ENCODE results near the gene GRAMD4.

The GRAMD4 gene

DNA sequence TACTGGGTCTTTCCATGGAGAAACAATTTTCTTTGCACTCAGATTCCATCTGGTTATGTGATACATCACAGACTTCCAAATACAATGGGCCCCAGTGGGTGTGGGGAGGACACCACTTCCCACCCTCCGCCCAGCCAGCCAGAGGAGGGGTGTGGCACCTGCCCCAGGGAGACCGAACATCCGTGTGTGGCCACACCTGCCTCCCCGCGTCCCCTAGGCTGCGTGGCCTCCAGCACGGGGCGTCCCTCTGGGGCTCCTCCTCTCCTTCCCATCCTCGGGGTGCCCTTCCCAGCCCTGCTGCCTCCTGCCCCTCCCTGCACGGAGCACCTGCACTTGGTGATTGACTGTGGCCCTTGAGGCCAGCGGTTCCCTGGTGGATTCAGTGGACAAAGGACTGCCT is 68.8 kb downstream of the GRAMD4 start:
- DNase-seq (ENCODE audit: low spot score): no peak

GRCh38 chr22:46690146-46690545 is 70.0 kb downstream of the GRAMD4 start:
- DNase-seq (ENCODE audit: low spot score): no peak

GRCh38 chr22:46691571-46691970 is 71.4 kb downstream of the GRAMD4 start:
- no peak for DNase-seq (ENCODE audit: low spot score)

DNA sequence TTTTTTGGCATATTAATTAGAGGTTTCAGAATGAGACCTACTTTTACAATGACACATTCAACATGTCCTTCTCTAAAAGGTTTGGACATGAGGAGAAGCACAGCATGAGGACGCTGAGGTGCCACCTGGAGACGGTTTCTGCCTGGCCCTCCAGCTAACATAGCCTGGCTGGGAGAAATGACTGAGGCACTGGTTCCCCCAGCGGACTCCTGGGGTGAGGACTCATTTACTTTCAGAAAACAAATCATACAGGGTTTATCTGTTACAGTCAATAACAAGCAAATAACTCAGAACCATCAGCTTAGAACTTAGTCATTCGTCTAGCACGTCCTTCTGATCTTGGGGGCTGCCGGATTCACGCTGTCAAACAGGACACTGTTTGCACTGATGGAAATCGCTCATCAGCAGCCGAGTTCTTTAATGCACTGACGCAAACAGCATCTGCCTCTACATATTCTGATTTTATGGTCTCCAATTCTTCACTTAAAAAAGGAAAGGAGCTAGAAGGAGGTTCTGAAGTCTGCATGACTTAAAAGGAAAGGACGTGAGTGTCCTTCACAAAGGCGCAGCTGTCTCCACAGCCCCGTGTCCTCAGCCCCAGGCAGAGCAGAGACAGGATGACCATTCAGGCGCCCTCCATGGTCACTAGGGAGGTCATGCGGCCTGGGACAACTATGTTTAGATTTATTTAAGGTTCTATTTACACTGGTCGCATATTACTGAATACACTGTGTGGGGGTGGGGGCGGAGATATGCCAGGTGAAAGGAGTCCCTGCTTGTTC is 73.6 kb downstream of the GRAMD4 start:
- no peak for DNase-seq (ENCODE audit: low spot score)

GRCh38 chr22:46694416-46695170 is 74.4 kb downstream of the GRAMD4 start:
- DNase-seq (ENCODE audit: low spot score): no peak

- DNase-seq (ENCODE audit: low spot score): no peak
Measured at GRCh38 chr22:46695346-46696228, 75.4 kb downstream of the GRAMD4 start.

DNA sequence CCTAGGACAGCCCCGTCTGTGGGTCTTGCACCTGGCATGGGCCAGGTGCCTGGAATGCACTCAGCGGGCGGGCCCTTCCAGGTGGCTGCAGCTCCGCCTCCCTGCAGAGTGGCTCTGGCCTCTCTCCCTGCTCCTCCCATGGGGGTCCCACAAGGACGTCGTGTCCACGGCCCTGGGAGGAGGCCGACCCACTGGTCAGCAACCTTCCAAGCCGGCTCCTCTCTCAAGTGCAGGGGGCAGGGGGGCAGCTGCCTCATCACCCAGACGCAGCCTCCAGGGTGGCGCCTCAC is 76.0 kb downstream of the GRAMD4 start:
- DNase-seq (ENCODE audit: low spot score): no peak

DNA sequence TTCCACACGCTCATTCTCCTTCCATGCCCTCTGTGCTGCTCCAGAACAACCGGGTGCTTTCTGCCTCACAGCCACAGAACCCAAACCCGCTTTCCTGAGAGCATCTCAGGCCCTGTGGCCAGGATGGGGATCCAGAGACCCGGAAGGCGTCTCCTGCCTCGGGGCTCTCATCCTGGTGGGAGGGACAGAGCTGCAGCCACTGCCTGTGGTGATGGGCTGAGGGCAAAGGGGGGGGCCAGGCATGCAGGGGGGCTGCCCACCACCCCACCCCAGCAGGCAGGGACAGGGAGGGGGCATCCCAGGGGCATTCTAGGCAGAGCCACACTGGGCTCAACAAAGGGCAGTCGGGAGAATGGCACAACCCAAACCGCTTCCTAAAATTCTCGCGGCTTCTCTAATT is 76.4 kb downstream of the GRAMD4 start:
- DNase-seq (ENCODE audit: low spot score): no peak

DNA sequence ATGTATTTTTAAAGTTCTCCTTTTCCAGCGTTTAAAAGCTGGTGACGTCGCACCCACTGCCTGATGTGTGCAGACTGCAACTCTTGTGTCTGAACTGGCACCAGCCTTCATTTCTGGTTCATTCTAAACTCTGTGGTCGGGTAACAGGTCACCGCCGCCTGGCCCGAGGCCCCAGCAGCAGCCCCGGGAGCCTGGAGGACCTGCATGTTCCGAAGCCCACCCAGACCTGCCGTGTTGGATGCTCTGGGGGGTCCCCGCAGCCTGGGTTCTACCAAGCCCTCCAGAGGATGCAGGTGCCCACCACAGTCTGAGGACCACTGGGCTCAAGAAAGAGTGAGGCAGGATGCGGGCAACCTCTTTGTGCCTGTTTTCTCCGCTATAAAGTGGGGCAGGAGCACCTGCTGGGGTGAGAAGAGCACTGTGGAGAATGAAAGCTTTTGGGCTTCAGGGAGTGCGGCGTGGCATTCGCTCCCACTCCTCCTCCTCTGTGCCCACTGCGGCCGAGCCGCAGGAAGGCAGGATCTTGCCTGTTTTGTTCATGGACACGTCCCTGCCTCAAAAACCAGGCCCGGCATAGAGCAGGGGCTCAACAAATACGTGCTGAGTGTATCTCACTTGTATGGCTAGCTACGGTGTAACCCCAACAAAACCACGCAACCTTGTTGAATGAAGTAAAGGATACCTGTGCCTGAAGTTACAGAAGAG is 77.8 kb downstream of the GRAMD4 start:
- no peak for DNase-seq (ENCODE audit: low spot score)

- DNase-seq (ENCODE audit: low spot score): no peak
Measured at GRCh38 chr22:46699091-46699490, 78.9 kb downstream of the GRAMD4 start.

- no peak for DNase-seq (ENCODE audit: low spot score)
Measured at GRCh38 chr22:46701262-46701661, 81.1 kb downstream of the GRAMD4 start.

DNA sequence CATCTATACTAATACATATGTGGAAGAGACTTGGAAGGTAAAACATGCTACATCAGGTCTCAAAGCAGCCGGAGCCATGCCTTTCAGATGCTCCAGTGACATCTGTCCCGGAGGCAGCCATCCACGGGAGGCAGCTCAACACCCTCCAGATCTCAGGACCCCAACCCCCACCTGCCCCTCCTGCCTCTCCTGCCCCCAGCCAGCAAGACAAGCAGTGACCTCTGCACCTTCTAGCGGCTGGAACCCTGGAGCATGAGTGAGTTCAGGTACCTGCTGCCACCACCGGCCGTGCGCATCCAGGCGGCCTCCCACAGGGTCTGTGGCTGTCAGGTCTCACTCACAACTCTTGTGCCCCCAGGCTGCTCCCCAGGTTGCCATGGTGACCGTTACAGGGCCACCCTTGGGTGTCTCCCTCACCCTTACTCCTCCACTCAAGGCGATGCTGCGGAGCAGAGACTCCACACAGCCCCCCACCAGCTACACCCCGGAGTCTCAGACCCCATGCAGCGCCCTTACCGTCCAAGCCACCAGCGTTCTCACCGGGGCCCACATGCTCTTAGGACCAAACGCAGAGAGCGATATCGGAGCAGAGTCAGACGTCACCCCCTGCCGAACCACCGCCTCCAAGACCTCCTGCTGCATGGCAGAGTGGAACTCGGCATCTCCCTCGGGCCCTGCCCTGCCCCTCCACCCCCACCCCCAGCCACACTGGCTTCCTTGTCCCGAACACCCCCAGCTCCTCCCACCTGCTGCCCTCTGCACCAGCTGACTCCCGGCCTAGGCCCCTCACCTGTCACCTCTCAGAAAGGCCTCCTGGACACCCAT is 83.2 kb downstream of the GRAMD4 start:
- no peak for DNase-seq (ENCODE audit: low spot score)

DNA sequence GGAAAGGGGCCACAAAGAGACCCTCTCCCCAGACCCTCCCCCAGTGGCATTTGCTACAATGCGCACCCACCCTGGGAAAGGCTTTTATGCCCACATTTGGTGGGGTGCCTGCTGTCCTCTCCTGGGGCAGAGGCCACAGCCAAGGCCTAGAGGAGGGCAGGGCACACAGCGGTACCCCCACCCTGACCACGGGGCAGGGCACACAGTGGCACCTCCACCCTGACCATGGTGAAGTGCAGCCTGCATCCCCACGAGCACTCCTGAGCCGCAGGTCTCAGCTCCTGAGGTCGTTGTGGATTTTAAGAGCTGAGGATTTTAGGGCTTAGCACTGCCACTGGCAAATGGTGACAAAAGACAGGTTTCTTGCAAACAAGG is 83.8 kb downstream of the GRAMD4 start:
- DNase-seq (ENCODE audit: low spot score): no peak

DNA sequence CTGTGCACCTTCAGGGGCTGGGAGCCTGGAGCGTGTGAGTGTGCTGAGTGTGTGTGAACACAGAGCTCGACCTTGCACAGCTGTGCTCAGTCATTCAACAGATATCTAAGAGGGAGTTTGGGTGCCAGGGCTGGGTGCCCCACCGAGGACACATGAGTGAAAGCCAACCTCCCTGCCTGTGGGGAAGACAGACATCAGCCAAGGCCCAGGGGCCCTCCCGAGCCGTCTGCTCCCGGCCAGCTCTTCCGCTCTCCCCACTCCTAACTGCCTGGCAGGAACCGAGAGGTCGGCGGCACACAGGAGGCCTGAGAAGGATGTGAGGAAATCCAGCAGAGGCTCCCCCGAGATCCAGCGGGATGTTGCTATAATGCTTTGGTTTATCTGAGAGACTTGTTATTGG is 85.9 kb downstream of the GRAMD4 start:
- DNase-seq (ENCODE audit: low spot score): no peak

GRCh38 chr22:46707305-46707704 is 87.1 kb downstream of the GRAMD4 start:
- no peak for DNase-seq (ENCODE audit: low spot score)

DNA sequence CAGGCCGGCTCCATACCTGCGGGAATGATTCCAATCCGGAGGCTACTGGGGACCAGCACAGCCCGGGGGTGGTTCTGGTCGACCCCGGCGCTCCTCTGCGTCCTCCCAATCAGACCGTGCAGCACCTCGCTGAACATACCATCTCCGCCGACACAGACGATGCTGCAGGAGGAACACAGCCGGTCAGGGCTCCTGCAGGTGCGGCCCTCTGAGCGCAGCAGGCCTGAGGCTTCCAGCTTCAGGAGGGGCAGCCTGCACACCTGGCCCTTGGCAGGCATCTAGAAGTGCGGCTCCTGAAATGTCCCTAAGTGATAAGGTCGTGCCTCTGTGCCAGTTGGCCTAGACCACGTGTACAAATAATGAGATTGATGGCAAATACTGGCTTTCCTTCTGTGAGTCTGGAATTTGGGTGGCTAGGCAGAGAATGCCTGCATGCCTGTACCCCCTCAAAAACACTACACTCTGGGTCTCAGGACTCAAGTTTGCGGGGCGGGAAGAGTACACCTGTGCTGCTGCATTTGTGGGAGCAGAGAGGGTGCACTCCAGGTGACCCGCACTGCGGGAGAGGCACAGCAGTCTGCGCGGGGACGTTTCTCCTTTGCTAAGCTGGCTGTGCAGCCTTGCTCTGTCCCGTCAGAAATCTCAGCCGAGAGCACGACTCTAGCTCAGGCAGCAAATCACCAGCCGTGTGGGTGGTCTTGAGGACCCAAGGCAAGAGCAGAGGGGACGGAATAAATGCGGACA is 87.8 kb downstream of the GRAMD4 start:
- DNase-seq (ENCODE audit: low spot score): no peak

DNA sequence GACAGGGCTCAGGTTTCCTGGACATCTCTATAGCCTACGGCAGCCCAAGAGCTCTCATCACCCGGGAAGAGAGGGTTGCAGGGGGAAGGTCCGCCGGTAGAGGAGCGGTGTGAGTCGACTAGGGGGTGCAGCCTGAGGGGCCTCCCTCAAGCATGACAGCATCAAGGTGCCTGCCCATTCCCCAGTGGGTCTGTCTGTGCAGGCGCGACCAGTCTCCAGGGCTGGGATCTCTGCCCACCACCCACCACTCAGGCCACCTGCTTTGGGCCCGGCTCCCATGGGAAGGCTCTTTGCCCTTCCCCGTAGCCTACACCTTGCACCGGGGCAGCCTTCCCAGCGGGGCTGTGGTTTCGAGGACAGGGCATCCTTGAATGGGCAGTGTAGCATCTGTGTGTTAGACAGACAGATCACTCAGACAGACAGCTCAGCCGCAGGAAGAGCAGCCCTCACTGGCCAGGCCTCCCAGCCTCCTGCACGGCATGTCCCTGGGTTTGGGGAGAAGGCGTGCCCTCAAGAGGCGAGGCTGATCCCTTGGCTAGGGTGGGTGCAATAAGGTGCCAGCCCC is 88.7 kb downstream of the GRAMD4 start:
- DNase-seq (ENCODE audit: low spot score): no peak

GRCh38 chr22:46710806-46711205 is 90.6 kb downstream of the GRAMD4 start:
- no peak for DNase-seq (ENCODE audit: low spot score)

GRCh38 chr22:46712288-46712687 is 92.1 kb downstream of the GRAMD4 start:
- DNase-seq (ENCODE audit: low spot score): no peak

DNA sequence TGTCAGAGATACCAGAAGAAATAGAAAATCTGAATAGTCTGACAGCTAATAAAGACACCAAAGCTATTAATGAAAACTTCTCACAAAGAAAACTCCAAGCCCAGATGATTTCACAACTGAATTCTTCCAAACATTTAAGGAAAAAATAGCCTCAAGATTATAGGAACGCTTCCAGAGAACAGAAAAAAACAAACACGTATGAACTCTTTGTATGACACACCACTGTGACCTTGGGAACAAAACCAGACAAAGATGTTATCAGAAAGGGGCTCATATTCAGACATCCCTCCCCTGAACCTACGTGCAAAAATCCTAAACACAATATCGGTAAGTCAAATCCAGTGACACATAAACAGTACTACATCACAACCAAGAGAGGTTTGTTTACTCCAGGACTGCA is 94.4 kb downstream of the GRAMD4 start:
- no peak for DNase-seq (ENCODE audit: low spot score)
